K562 (cell line): Measurements from ENCODE around the gene CENPX. TPM values are rescaled to one million over a fixed set of nuclear protein-coding genes. Genes with fewer than 3 reads are reported as not detected.

Experiments
- ATAC-seq: fragments of 200-7000 bp; cut with Tn5 transposase; 3 replicates; pipeline ENCODE4 v1.9.1; 2020; ENCODE audit warnings: moderate library complexity
- BruUV-seq: library from RNA; stranded (reverse); fragments of 400-500 nt; replicated peaks from 2 replicates; lab custom pipeline; 2021; lab: Mats Ljungman, UMichigan
- CTCF ChIA-PET: fragments of 300-600 bp; formaldehyde crosslinking; extraction: SDS; loops from one replicate; lab custom pipeline; 2021; ENCODE audit warnings: low intra/inter-chr PET ratio; lab: Yijun Ruan, JAX
- POLR2A ChIA-PET: fragments of 300-600, 350-650 bp; sonication (Branson Sonifier 250); formaldehyde crosslinking; extraction: SDS; loops from one replicate; lab custom pipeline; 2021; ENCODE audit warnings: antibody characterized with exemption, inconsistent platforms; lab: Yijun Ruan, JAX
- DNase-seq, 4 experiments: peaks; one replicate each; pipeline versions ENCODE4 v3.0.0 to v3.0.0-alpha.2; 2011 to 2018; ENCODE audit warnings: low spot score in 3 of 4, mixed read lengths in 3 of 4; ENCODE audit errors: extremely low read depth in 1 of 4
- FAIRE-seq: peaks from 2 replicates; lab custom pipeline; 2011; peaks lifted over from hg19 to GRCh38; lab: Jason Lieb, UNC
- H2AFZ ChIP-seq: 2 replicates; pipeline ENCODE4 v1.6.0; 2011; ENCODE audit warnings: low read depth, low read length, control low read depth, inconsistent platforms
- H3K27ac ChIP-seq: fragments of 200-600 bp; 3 replicates; pipeline ENCODE4 v1.8.0; 2011; ENCODE audit warnings: low read depth, mild to moderate bottlenecking, control low read depth, inconsistent platforms, low read length, moderate library complexity, mixed read lengths; ENCODE audit errors: extremely low read depth
- H3K27me3 ChIP-seq, 2 experiments: fragments of 300-600 bp in 1 of 2; 2 replicates in 1 of 2; 3 replicates in 1 of 2; pipeline versions ENCODE4 v1.6.0 to v1.8.0; 2011; ENCODE audit warnings: inconsistent platforms in 2 of 2, low read length in 2 of 2, mild to moderate bottlenecking in 1 of 2, mixed read lengths in 1 of 2, moderate library complexity in 1 of 2; ENCODE audit not compliant: control insufficient read depth in 2 of 2, insufficient read depth in 2 of 2
- H3K36me3 ChIP-seq: fragments of 300-600 bp; 3 replicates; pipeline ENCODE4 v1.8.0; 2011; ENCODE audit warnings: mild to moderate bottlenecking, low read length, inconsistent platforms; ENCODE audit not compliant: control insufficient read depth, insufficient read depth
- H3K4me1 ChIP-seq, 2 experiments: fragments of 200-600 bp in 1 of 2; replicated peaks in 1 of 2; 2 replicates in 1 of 2; 3 replicates in 1 of 2; pipeline versions ENCODE4 v1.5.1 to v1.8.0; 2011; ENCODE audit warnings: inconsistent platforms in 2 of 2, low read length in 2 of 2, mild to moderate bottlenecking in 1 of 2, mixed read lengths in 1 of 2, moderate library complexity in 1 of 2; ENCODE audit not compliant: control insufficient read depth in 2 of 2, insufficient read depth in 2 of 2
- H3K4me2 ChIP-seq: 2 replicates; pipeline ENCODE4 v1.6.1; 2011; ENCODE audit warnings: low read length, control low read depth, inconsistent platforms, mixed read lengths; ENCODE audit not compliant: insufficient read depth
- H3K4me3 ChIP-seq: fragments of 200-600 bp; sonication (generic), shearing (Covaris generic); 2 replicates; pipeline ENCODE4 v1.5.1; 2016; ENCODE audit warnings: control low read depth, inconsistent platforms
- H3K79me2 ChIP-seq: fragments of 200-600 bp; 3 replicates; pipeline ENCODE4 v1.8.0; 2011; ENCODE audit warnings: low read length, inconsistent platforms; ENCODE audit not compliant: control insufficient read depth, insufficient read depth
- H3K9ac ChIP-seq, 2 experiments: 2 replicates each; pipeline versions ENCODE4 v1.6.0 to v1.6.1; 2011; ENCODE audit warnings: low read depth in 2 of 2, low read length in 2 of 2, control low read depth in 1 of 2, inconsistent platforms in 1 of 2, mild to moderate bottlenecking in 1 of 2, mixed read lengths in 1 of 2; ENCODE audit not compliant: insufficient read depth in 1 of 2
- H3K9me1 ChIP-seq: one replicate; pipeline ENCODE4 v1.6.0; 2011; ENCODE audit warnings: inconsistent platforms, mild to moderate bottlenecking, low read length, moderate library complexity; ENCODE audit not compliant: control insufficient read depth, insufficient read depth
- H3K9me3 ChIP-seq: replicated peaks from 2 replicates; pipeline ENCODE4 v1.5.1; 2011; ENCODE audit warnings: low read depth, low read length, inconsistent platforms; ENCODE audit not compliant: control insufficient read depth, insufficient read depth
- H4K20me1 ChIP-seq: replicated peaks from 2 replicates; pipeline ENCODE4 v1.6.1; 2011; ENCODE audit warnings: low read length, inconsistent platforms, mixed read lengths; ENCODE audit not compliant: control insufficient read depth, insufficient read depth
- CHD7 ChIP-seq: fragments of 200-600 bp; sonication (generic); IDR thresholded peaks from one replicate; pipeline ENCODE4 v1.6.1; 2012; ENCODE audit warnings: mild to moderate bottlenecking, low read depth, low read length, inconsistent platforms
- FIP1L1 ChIP-seq: fragments of 200-400 bp; formaldehyde crosslinking; IDR thresholded peaks from 2 replicates; pipeline ENCODE4 v1.6.1; 2018; ENCODE audit warnings: mild to moderate bottlenecking, low read depth, low read length; ENCODE audit not compliant: poor library complexity, severe bottlenecking
- POLR2G ChIP-seq: fragments of 200-400 bp; formaldehyde crosslinking; IDR thresholded peaks from 2 replicates; pipeline ENCODE4 v1.6.1; 2017; ENCODE audit warnings: low read depth, mild to moderate bottlenecking, antibody characterized with exemption, low read length, moderate library complexity
- RBFOX2 ChIP-seq: fragments of 200-400 bp; formaldehyde crosslinking; IDR thresholded peaks from 2 replicates; pipeline ENCODE4 v1.6.1; 2017; ENCODE audit warnings: low read depth, mild to moderate bottlenecking, low read length, moderate library complexity
- WGBS: fragments of 100-300 bp; shearing (Covaris generic); methylation state at CpG from one replicate; pipeline ENCODE4 v1.1.6; 2016; ENCODE audit warnings: low coverage, mixed read lengths; ENCODE audit not compliant: insufficient coverage; ENCODE audit errors: missing lambda C conversion rate; 5-methylcytosine and 5-hydroxymethylcytosine counted together
- in situ Hi-C: fragments of 300-500 bp; cut with MboI; formaldehyde crosslinking; loops from 4 replicates; pipeline ENCODE4 v1.15.0; 2018; ENCODE audit warnings: inconsistent platforms, mixed read lengths
- intact Hi-C: fragments of 100-400 bp; cut with micrococcal nuclease; formaldehyde crosslinking; loops from 2 replicates; pipeline ENCODE4 v1.14.2; 2022
- polyA plus RNA-seq, 8 experiments: library from polyadenylated mRNA; depleted of rRNA in 4 of 8; stranded (reverse) in 5 of 8; unstranded in 3 of 8; fragments of >200 nt; fragmentation: Nextera tagmentation in 2 of 8; fragmentation: Illumina TruSeq in 1 of 8; extraction: Ambion mirVana in 2 of 8; extraction: Trizol in 1 of 8; gene quantifications; 2 replicates each; pipeline versions ENCODE4 v1.2.1 to v1.2.3, GENCODE V29; 2011 to 2014; ENCODE audit warnings: inconsistent platforms in 1 of 8, missing spikeins in 1 of 8
- total RNA-seq, 7 experiments: library from RNA; depleted of rRNA in 6 of 7; stranded (reverse); fragments of >200 nt in 6 of 7; fragmentation: Illumina TruSeq in 2 of 7; extraction: Trizol in 2 of 7; gene quantifications; 2 replicates each; pipeline versions ENCODE4 v1.2.1 to v1.2.3, GENCODE V29; 2011 to 2021; ENCODE audit warnings: low replicate concordance in 1 of 7

The CENPX gene
- total and polyA plus RNA-seq, 9 of the 15 experiments (the other 6 are each of a cell fraction or from before 2014, with no cell fraction given): 32.7 to 352 (median 127) TPM

GRCh38 chr17:82060614-82061013 lies 37.9 kb upstream of the CENPX start:
- peak; percentile 30 for TF ChIP-seq FIP1L1
- TF ChIP-seq POLR2G: peak; percentile 9
- TF ChIP-seq RBFOX2: peak; percentile 53; the same call in 1 of the 2 replicates
- no peak for TF ChIP-seq CHD7
- H3K9me1 ChIP-seq: no peaks in the 10 kb centered on the region
- H3K4me3 ChIP-seq: no peak overlapping the region
- no peak for ATAC-seq
- 98% methylated on average over 9 of the region's 14 CpGs for WGBS
- H3K27me3 ChIP-seq: no peaks in the 10 kb centered on the region
- peaks cover 7% of the 10 kb centered on the region for H4K20me1 ChIP-seq
- BruUV-seq: no TSS peak
- H3K9ac ChIP-seq: peak overlapping the region in 1 of 2 experiments; percentile 65; a peak in 2 of 4 replicates
- no peak for FAIRE-seq
- H3K79me2 ChIP-seq: peaks cover 24% of the 10 kb centered on the region
- DNase-seq: no peak
- no peak overlapping the region for H3K4me2 ChIP-seq
- in situ Hi-C loops: no loop called here
- no peak overlapping the region for H2AFZ ChIP-seq
- H3K4me1 ChIP-seq: peaks cover 3 to 88% of the 10 kb centered on the region in 2 experiments; a peak in 3 of 5 replicates
- peaks cover 88% of the 10 kb centered on the region; the same call in 2 of the 3 replicates for H3K36me3 ChIP-seq
- ChIA-PET CTCF (no interaction called here), POLR2A (interaction anchor here (0.6 to 2.5 kb wide), 7 partner anchors 10 to 127 kb away, joined by 3 to 11 read pairs (median 3); partner anchors contain the start of gene DCXR)
- H3K9me3 ChIP-seq: no peaks in the 10 kb centered on the region
- intact Hi-C loops: no loop called here
- H3K27ac ChIP-seq: no peak overlapping the region
